PFSK-1 (cell line): ENCODE results near the gene TMEM259.

Experiments
- FOXP2 ChIP-seq: optimal IDR thresholded peaks from 2 replicates; pipeline ENCODE3; 2011; ENCODE audit warnings: borderline replicate concordance, control low read depth, inconsistent platforms; ENCODE audit not compliant: insufficient read depth; ENCODE audit errors: extremely low read length, extremely low read depth
- POLR2AphosphoS5 ChIP-seq: IDR thresholded peaks from 2 replicates; pipeline ENCODE4 v1.6.1; 2012; ENCODE audit warnings: low read depth, mild to moderate bottlenecking, control low read depth, low read length, moderate library complexity
- SIN3A ChIP-seq: IDR thresholded peaks from 2 replicates; pipeline ENCODE4 v1.6.1; 2012; ENCODE audit warnings: mild to moderate bottlenecking, low read length, moderate library complexity, borderline replicate concordance; ENCODE audit not compliant: insufficient read depth
- TAF1 ChIP-seq: IDR thresholded peaks from 2 replicates; pipeline ENCODE4 v1.6.1; 2012; ENCODE audit warnings: low read length, control low read depth, borderline replicate concordance; ENCODE audit not compliant: insufficient read depth
- TF ChIP-seq, protein P1 (sequence below), 2 experiments: IDR thresholded peaks; 2 replicates each; pipeline versions ENCODE4 v1.6.1 to v1.8.0; 2011 to 2012; ENCODE audit warnings: low read depth in 2 of 2, low read length in 2 of 2, control low read depth in 1 of 2, inconsistent platforms in 1 of 2, mild to moderate bottlenecking in 1 of 2, moderate library complexity in 1 of 2; ENCODE audit not compliant: insufficient read depth in 1 of 2

Gene TMEM259

DNA sequence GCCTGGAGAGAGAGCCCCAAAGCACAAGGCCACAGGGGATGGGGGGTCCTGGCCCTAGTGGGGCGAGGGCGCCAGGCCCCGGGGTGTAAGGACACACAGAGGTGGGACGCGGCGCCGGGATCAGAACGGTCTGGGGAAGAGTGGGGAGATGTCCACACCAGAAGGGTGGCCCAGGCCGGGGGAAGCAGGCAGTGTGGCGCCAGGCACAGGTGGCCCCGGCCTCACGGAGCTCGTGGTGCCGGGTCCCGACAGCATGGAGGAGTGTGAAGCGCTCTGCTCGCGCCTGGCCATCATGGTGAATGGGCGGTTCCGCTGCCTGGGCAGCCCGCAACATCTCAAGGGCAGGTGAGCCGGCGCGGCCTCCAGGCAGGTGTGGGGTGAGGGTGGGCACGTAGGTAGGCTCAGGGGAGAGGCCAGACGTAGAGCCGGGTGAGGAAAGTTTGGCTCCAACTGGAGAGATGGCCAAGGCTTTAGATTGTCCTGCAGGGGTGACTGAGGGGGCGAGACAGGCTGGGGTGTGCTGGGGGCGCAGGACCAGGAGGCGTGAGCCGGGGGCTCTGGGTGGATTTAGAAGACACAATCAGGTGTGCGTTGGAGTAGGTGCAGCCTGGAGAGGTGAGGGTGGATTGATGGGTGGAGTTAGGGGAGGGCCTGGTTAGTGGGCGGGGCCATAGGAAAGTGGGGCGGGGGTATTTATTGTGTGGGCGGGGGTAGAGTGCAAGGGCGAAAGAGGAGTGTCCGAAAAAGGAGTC is 43.2 kb upstream of the TMEM259 start:
- TF ChIP-seq SIN3A: no peak
- no peak for TF ChIP-seq POLR2AphosphoS5
- TF ChIP-seq, protein P1, sequence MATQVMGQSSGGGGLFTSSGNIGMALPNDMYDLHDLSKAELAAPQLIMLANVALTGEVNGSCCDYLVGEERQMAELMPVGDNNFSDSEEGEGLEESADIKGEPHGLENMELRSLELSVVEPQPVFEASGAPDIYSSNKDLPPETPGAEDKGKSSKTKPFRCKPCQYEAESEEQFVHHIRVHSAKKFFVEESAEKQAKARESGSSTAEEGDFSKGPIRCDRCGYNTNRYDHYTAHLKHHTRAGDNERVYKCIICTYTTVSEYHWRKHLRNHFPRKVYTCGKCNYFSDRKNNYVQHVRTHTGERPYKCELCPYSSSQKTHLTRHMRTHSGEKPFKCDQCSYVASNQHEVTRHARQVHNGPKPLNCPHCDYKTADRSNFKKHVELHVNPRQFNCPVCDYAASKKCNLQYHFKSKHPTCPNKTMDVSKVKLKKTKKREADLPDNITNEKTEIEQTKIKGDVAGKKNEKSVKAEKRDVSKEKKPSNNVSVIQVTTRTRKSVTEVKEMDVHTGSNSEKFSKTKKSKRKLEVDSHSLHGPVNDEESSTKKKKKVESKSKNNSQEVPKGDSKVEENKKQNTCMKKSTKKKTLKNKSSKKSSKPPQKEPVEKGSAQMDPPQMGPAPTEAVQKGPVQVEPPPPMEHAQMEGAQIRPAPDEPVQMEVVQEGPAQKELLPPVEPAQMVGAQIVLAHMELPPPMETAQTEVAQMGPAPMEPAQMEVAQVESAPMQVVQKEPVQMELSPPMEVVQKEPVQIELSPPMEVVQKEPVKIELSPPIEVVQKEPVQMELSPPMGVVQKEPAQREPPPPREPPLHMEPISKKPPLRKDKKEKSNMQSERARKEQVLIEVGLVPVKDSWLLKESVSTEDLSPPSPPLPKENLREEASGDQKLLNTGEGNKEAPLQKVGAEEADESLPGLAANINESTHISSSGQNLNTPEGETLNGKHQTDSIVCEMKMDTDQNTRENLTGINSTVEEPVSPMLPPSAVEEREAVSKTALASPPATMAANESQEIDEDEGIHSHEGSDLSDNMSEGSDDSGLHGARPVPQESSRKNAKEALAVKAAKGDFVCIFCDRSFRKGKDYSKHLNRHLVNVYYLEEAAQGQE (IDR thresholded peaks at IDR 0.05; ENCODE audit: insufficient read depth in 1 of 2, low read depth in 2 of 2, low read length in 2 of 2): no peak
- no peak for TF ChIP-seq FOXP2
- no peak for TF ChIP-seq TAF1

DNA sequence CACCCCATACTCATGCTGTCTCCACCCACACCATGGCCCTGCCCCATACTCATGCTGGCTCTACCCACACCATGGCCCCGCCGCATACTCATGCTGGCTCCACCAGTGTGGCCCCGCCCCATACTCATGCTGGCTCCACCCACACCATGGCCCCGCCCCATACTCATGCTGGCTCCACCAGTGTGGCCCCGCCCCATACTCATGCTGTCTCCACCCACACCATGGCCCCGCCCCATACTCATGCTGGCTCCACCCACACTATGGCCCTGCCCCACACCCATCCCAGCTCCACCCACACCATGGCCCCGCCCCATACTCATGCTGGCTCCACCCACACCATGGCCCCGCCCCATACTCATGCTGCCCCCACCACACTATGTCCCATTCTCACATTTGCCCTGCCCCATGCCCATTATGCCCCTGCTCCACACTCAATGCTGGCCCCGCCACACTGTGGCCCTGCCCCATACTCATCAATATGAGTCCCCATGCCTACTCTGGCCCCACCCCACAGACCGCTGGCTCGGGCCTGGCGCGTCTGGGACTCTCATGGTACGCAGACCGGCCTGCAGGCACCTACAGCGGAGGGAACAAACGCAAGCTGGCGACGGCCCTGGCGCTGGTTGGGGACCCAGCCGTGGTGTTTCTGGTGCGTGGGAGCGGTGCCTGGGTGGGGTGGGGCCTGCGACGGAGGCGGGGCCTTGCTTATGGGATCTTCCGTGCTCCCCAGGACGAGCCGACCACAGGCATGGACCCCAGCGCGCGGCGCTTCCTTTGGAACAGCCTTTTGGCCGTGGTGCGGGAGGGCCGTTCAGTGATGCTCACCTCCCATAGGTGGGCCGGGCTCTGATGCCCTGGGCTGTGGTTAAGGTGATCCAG is 42.3 kb upstream of the TMEM259 start:
- TF ChIP-seq SIN3A: no peak
- TF ChIP-seq FOXP2: no peak
- TF ChIP-seq, protein P1 (IDR thresholded peaks at IDR 0.05; ENCODE audit: insufficient read depth in 1 of 2, low read depth in 2 of 2, low read length in 2 of 2): no peak
- no peak for TF ChIP-seq POLR2AphosphoS5
- no peak for TF ChIP-seq TAF1

DNA sequence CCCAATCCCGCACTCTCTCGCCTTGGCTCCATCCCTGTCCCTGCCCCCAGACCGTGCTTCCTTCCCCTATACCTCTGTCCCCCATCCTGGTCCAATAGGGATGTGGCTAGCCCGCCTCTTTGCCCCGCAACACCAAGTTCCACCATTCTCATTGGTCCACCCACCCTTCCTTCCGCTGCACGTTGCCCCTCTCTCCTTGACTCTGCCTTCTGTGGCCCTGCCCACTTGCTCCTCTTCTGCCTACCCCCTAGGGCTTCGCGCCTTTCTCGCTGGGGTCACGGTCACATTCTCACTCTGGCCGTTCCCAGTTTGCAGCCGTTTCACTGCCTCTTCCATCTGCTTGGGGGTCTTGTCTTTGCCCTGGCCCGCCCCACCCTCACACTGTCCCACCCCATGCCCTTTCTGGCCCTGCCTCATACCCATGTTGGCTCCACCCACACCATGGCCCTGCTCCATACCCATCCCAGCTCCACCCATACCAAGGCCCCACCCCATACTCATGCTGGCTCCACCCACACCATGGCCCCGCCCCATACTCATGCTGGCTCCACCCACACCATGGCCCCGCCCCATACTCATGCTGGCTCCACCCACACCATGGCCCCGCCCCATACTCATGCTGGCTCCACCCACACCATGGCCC is 41.6 kb upstream of the TMEM259 start:
- TF ChIP-seq FOXP2: no peak
- no peak for TF ChIP-seq TAF1
- TF ChIP-seq, protein P1 (IDR thresholded peaks at IDR 0.05; ENCODE audit: insufficient read depth in 1 of 2, low read depth in 2 of 2, low read length in 2 of 2): no peak
- no peak for TF ChIP-seq POLR2AphosphoS5
- TF ChIP-seq SIN3A: no peak

DNA sequence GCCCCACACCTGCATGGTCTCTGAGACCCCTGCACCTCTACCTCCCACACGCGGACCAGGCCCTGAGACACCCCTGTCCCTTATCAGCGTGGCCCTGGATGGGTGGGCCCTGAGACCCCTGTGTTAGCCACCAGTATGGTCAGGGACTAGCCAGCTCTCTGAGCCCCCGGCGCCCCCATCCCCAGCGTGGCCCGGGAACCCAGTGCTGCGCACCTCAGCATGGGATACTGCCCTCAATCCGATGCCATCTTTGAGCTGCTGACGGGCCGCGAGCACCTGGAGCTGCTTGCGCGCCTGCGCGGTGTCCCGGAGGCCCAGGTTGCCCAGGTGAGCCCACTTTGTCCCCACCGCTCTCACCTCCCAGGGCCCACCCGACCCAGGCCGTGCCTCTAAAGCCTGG is 41.1 kb upstream of the TMEM259 start:
- TF ChIP-seq POLR2AphosphoS5: no peak
- TF ChIP-seq, protein P1 (IDR thresholded peaks at IDR 0.05; ENCODE audit: insufficient read depth in 1 of 2, low read depth in 2 of 2, low read length in 2 of 2): no peak
- TF ChIP-seq TAF1: no peak
- TF ChIP-seq FOXP2: no peak
- TF ChIP-seq SIN3A: no peak
